GM10847 (cell line): ENCODE measurements around the gene MTG2.

Experiments used
- POLR2A ChIP-seq: IDR thresholded peaks from 2 replicates; pipeline ENCODE4 v1.6.1; 2011; ENCODE audit not compliant: insufficient read length; ENCODE audit errors: extremely low read depth

Gene MTG2

DNA sequence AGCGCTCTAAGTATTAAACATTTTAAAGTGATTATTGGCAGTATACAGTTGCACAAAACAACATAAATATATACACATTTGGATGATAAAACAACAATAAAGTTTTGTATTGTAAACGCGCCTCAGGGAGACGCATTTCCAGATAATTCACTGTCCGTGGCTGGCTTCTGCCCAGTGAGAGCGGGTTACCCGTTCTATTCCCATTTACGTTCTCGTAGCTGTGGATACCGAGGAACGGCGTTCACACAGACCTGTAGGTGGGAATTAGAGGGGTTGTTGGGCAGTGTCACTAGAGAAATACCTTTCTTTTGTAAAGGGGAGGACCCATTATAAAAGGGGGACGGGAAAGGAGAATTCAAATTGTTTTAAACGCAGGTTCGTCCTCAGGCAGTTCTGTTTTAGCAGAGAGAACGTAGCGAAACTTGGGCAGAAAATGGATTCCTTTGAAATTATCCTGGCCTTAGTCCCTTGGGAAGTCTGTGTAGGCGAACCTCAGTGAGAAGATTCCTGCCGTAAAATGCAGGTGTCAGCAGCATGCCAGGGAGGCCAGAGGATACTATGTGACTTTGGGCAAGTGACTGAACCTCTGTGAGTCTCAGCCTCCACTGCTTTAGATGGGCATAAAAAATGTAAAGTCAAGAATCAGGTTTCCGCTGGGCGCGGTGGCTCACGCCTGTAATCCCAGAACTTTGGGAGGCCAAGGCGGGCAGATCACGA is 756 bp downstream of the MTG2 start:
- TF ChIP-seq POLR2A = no peak

DNA sequence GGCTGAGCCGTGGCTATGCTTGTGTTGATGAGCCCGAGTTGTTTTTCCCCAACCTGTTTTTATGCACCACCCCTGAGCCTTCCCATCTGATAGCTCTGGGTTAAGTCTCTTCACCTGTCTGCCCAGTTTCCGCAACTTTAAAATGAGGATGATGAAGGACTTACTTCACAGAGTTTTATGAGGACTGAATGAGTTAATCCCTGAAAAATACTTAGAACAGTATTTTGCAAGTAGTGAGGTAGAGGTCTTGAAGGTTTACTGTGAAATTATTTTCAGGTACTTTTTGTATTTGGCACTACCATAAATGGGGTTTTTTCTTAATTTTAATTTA is 3.2 kb downstream of the MTG2 start:
- no peak for TF ChIP-seq POLR2A

DNA sequence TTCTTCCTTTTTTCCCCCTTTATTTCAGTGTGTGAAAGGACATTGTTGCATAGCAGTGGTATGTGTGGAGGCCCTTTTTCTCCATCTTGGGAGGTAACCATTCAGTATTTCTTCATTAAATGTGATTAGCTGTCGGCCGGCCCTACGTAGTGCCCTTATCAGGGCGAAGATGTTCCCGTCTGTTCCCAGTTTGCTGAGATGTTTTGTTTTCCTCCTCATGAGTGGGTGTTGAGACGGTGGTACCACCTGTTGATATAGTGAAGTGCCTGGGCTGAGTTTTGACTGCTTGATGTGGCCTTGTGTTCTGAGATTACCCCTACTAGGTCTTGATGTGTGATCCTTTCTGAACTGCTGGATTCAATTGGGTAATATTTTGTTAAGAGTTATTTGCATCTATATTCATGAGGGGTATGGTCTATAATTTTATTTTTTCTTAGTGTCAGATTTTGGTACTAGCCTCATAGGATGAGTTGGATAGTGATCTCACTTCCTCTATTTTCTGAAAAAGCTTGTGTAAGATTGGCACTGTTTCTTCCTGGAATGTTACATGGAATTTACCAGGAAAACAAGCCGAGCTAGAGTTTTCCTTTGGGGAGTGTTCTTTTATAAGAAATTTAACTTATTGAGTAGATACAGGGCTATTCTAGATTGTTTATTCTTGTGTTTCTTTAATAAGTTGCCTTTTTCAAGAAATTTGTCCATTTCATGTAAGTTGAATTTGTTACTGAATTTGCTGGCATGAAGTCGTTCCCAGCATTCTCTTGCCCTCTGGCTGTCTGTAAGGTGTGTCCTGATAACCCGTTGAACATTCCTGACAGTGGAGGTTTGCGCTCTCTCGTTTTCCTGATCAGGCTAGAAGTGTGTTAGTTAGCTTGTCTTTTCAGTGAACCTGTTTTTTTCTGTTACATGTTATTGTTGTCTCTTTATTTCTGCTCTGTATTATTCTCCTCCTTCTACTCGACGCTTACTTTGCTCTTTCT is 4.3 kb downstream of the MTG2 start:
- TF ChIP-seq POLR2A = no peak

DNA sequence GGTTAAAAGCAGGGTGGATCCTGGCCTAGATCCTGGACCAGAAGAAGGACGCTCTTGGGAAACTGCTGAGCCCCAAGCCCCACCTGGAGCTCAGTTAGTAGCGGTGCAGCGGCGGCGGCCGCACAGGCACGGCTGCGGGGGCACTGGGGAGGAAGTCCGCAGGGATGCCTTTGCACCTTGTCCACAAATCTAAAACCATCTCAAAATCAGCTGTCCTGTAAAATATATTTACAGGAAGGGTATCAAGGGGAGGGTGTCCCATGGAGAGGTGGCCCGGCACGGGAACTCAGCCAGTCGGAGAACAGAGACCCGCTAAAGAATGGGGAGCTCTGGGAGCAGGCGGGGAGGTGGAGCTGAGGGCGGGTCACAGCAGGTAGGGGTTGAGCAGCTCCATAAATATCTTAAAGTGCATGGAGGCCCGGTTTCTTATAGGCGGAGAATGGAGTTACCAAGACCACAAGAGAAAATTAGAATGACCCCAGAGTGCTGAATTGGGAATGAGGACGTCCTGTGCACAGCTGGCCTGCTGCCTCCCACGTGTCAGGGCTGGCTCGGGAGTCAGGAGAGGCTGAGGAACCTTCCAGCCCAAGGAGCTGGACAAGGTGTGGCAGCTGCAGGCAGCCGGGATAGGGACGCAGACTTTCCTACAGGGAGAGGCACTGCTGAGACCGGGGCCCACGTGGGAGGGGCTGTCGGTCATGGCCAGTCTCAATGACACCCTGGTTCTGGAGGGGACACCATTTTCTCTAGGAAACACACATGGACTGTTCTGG is 8.0 kb downstream of the MTG2 start:
- no peak for TF ChIP-seq POLR2A

DNA sequence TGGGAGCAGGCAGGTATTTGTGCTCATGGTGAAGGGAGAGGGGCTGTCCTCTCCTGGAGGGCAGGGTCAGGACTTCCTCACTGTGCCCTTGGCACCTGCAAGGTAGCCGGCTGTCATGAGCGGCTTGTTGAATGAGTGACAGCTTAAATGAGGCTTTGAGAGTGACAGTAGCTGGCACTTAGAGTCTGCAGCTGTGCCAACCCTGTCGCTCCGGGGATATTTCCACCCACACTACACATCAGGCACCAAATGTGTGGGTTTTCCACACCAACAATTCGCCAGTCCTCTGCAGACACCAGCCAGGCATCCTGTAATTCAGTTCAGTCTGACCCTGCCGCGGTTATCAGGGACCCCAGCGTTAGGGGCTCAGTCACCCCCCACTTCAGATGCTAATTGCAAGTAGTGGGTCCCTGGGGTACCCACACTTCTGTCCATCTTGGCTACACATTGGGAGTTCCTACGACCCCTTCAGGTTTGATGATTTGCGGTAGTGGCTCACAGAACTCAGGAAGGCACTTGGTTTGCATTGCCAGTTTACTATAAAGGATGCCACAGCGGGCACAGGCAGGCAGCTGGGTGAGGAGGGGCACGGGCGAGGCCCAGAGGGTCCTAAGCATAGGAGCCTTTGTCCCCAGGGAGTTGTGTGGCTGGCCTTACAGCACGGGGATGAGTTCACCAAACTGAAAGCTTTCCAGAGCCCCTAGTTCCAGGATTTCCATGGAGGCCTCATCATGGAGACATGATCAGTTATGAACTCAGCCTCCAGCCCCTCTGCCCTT is 9.1 kb downstream of the MTG2 start:
- TF ChIP-seq POLR2A = no peak

DNA sequence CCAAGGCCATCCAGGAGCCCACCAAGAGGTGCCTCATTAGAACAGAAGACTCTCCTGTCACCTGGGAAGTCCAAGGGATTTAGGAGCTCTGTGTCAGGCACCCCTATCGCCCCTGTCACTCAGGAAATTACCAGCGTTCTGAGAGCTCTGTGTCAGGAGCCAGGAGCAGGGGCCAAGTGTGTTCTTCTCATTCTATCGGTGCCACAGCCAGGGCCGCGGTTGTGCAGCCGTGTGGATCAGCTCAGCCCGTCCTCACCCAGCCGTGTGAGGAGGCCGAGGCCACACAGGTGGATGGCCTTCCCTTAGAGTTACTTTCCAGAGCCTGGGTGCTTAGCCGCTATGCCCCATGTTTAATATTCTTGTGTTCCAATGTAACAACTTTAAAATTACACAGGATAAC is 9.8 kb downstream of the MTG2 start:
- no peak for TF ChIP-seq POLR2A

DNA sequence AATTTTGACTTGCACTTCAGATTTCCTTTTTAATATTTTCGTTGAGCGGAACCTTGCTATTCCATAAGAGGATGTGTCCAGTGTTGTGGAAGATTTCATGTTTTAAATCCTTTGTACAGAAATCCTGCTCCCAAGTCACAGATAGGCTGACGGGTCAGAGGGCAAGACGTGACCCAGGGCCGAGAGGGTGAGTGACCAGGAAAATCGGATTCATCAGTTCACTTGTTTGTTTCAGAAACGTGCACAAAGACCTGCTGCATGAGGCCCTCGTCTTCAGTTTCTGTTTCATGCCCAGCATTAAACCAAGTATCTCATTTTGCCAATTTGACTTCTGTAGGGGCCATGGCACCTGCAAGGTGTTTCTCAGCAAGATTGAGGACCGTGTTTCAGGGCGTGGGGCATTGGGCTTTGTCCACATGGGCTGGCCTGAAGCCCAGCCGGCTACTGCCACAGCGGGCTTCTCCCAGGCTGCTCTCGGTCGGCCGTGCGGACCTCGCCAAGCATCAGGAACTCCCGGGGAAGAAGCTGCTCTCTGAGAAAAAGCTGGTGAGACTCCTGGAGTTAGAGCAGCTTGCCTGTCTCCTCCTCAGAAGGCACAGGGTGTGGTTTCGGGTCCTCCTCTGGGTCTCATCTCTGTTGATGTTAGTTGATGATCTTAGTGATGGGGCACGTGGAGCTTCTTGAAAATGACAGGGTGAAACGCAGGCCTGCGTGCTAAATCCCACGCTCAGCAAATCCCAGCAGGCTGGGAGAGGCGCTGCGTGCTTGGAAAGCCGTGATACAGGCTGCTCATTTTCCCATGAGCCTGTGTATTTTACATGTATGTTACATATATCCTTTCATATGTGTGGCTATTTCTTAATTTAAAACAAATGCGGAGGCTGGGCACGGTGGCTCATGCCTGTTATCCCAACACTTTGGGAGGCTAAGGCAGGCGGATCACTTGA is 10.5 kb downstream of the MTG2 start:
- TF ChIP-seq POLR2A = no peak

DNA sequence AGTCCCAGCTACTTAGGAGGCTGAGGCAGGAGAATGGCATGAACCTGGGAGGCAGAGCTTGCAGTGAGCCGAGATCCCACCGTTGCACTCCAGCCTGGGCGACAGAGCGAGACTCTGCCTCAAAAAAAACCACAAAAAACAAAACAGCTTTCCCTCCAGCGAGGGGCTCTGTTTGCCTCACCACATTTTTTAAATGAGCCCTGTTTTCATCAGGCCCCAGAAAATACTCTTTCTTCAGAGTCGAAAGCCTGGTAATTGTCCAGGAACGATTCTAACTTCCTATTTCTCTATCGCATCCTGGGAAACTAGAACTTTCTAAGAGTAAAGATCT is 12.2 kb downstream of the MTG2 start:
- no peak for TF ChIP-seq POLR2A

DNA sequence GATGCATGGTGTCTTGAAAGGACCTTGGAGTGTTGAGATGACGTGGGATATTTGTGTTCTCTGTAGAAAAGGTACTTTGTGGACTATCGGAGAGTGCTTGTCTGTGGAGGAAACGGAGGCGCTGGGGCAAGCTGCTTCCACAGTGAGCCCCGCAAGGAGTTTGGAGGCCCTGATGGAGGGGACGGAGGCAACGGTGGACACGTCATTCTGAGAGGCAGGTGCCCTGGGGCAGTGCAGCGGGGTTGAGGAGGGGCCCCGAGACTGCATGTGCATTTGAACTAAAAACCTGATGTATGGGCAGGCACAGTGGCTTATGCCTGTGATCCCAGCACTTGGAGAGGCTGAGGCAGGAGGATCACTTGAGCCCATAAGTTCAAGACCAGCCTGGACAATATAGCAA is 12.9 kb downstream of the MTG2 start:
- TF ChIP-seq POLR2A = no peak

DNA sequence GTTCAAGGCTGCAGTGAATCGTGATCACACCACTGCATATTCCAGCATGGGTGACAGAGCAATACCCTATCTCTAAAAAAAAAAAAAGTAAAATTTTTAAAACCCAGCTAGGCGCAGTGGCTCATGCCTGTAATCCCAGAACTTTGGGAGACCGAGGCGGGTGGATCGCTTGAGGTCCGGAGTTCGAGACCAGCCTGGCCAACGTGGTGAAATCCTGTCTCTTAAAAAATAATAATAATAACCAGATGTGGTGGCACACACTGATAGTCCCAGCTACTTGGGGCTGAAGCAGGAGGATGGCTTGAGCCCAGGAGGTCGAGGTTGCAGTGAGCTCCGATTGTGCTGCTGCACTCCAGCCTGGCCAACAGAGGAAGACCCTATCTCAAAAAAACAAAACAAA is 13.5 kb downstream of the MTG2 start:
- no peak for TF ChIP-seq POLR2A

DNA sequence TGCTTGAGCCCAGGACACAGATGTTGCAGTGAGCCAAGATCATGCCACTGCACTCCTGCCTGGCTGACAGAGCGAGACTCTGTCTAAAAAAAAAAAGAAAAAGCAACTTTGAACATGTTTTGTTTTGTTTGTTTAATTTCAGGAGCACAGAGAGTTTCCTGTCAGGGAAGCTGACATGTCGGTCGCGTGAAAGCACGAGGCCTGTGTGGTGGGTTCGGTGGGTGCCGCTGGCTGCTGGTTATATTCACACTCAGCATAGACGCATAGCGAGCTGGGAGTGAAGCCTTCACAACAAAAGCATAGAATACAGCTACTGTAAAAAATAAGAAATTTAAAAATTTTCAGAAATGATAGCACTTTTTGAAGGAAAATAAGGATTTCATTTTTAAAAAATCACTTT is 14.5 kb downstream of the MTG2 start:
- no peak for TF ChIP-seq POLR2A

DNA sequence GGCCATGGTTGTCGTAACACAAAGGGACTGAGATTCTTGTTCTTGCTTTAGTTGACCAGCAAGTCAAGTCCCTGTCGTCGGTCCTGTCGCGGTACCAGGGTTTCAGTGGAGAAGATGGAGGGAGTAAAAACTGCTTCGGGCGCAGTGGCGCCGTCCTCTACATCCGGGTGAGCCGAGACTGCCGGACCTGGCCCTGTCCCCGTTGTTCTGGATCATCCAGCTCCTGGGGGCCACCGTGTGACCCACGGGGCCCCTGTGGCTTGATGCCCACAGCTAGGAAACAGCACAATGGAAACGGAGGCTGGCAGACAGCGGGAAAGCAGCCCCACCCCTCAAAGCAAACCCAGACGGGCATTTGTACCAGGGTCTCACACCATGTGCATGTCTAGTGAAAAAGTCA is 15.0 kb downstream of the MTG2 start:
- TF ChIP-seq POLR2A = no peak

DNA sequence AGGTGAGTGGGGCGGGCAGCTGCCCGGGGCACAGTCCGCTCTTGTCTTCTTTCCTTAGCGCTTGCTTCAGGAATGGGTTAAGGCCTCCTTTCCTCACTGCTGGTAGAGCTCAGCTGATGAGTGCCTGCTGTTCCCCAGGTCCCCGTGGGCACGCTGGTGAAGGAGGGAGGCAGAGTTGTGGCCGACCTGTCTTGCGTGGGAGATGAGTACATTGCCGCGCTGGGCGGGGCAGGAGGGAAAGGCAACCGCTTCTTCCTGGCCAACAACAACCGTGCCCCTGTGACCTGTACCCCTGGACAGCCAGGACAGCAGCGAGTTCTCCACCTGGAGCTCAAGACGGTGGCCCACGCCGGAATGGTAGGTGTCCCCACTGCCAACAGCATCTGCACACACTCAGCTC is 15.7 kb downstream of the MTG2 start:
- no peak for TF ChIP-seq POLR2A

DNA sequence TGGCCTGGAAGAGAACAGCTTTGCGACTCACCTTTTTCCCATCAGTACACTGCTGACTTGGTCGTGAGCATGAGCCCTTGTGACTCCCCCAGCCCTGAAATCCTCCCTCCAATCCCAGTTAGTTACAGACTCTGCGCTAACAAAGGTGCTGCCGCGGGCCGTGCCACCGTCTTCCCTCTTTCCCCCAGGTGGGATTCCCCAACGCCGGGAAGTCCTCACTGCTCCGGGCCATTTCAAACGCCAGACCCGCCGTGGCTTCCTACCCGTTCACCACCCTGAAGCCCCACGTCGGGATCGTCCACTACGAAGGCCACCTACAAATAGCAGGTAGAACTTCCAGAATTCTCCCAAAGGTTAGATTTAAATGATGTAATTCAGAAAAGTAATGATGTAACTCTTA is 16.1 kb downstream of the MTG2 start:
- no peak for TF ChIP-seq POLR2A
